Right lobe of liver (tissue), 4 donors: Measurements from ENCODE around the gene TNFRSF11A.

Source experiments
- POLR2A ChIP-seq: fragments of 450-650 bp; IDR thresholded peaks from one replicate; pipeline ENCODE4 v1.6.1; 2017; ENCODE audit warnings: antibody characterized with exemption, mild to moderate bottlenecking
- TF ChIP-seq, protein P1 (sequence below), 4 donors: fragments of 200-600 bp in 3 of 4; fragments of 450-650 bp in 1 of 4; IDR thresholded peaks; one replicate each; pipeline versions ENCODE4 v1.5.1 to v1.8.0; 2016 to 2022; ENCODE audit warnings: antibody characterized with exemption in 4 of 4, mild to moderate bottlenecking in 2 of 4
- donor health status: DM: no; HTN: no; CAD: no.
- donor health status: DM: no; HTN: no; CAD: no.
- donor health status: DM: no; HTN: yes; CAD: no.

DNA sequence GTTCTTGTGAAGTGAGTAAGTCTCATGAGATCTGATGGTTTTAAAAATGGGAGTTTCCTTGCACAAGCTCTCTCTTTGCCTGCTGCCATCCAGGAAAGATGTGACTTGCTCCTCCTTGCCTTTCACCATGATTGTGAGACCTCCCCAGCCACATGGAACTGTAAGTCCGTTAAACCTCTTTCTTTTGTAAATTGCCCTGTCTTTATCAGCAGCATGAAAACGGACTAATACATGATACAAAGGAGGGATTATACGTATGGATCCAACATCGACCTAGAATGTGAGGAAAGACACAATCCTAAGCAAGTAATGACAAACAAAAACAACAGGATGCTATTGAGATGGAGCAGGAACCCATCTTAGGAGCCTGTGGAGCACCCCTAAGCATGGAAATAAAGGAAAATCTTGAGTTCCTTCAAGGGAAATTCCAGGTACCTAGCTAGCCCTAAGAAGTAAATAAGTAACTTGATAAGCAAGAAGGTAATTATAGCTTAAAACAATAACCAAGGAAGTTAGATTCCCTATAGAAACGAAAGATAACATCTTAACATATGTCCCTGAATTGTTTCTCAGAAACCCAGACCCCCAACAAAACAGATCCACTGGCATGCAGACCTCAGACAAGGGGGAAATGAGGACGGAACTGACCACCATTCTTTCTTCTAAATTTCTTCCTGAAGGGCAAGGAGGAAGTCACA lies 1.5 kb upstream of the TNFRSF11A start:
- TF ChIP-seq, protein P1, sequence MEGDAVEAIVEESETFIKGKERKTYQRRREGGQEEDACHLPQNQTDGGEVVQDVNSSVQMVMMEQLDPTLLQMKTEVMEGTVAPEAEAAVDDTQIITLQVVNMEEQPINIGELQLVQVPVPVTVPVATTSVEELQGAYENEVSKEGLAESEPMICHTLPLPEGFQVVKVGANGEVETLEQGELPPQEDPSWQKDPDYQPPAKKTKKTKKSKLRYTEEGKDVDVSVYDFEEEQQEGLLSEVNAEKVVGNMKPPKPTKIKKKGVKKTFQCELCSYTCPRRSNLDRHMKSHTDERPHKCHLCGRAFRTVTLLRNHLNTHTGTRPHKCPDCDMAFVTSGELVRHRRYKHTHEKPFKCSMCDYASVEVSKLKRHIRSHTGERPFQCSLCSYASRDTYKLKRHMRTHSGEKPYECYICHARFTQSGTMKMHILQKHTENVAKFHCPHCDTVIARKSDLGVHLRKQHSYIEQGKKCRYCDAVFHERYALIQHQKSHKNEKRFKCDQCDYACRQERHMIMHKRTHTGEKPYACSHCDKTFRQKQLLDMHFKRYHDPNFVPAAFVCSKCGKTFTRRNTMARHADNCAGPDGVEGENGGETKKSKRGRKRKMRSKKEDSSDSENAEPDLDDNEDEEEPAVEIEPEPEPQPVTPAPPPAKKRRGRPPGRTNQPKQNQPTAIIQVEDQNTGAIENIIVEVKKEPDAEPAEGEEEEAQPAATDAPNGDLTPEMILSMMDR (IDR thresholded peaks at IDR 0.05), result no peak
- TF ChIP-seq POLR2A, result no peak
